Astrocyte (in vitro differentiated cells and primary cell): Measurements from ENCODE around the gene RBPJ.

ENCODE experiments used
- EZH2 ChIP-seq: IDR thresholded peaks from 2 replicates; pipeline ENCODE4 v1.6.1; 2012; ENCODE audit warnings: mild to moderate bottlenecking, low read length, inconsistent platforms; ENCODE audit not compliant: insufficient read depth
- TF ChIP-seq, protein P1 (sequence below): IDR thresholded peaks from 2 replicates; pipeline ENCODE4 v1.5.1; 2011; ENCODE audit warnings: low read depth, mild to moderate bottlenecking, inconsistent platforms, low read length, moderate library complexity; ENCODE audit not compliant: insufficient read depth

DNA sequence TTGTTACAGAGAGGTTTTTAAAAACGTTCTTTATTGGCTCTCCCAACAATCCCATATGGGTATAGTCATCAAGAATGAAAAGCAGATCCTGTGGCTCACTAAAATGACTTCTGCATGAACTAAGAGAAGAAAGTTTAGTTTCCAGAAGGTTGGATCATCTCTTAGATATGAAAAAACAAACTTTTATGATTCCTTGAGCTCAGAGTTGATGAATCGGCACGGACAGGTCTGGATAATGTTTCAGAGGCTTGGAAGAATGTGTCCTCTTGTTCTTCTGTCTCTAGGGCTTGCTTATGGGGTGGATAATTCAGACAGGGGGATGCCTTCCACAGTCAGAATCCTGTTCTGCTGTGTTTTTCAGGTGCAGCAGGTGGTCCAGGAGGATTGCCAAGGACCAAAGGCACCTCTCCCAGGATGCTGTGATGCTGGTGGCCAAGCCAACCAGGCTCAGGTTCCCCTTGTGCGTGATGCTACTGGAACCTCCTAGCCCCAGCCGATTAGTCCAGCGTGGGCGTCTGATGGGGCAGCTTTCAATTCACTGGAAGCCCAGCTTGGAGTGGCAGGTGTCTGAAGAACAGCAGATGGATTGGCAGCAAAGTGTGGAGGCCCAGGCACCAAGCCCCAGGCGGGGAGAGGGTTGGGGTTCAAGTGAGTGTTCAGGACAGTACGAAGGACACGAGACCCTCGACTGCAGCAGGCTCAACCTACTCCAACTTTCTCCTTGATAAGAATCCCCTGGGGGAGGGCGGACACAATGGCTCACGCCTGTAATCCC, 139.1 kb downstream of the RBPJ start:
- TF ChIP-seq, protein P1, sequence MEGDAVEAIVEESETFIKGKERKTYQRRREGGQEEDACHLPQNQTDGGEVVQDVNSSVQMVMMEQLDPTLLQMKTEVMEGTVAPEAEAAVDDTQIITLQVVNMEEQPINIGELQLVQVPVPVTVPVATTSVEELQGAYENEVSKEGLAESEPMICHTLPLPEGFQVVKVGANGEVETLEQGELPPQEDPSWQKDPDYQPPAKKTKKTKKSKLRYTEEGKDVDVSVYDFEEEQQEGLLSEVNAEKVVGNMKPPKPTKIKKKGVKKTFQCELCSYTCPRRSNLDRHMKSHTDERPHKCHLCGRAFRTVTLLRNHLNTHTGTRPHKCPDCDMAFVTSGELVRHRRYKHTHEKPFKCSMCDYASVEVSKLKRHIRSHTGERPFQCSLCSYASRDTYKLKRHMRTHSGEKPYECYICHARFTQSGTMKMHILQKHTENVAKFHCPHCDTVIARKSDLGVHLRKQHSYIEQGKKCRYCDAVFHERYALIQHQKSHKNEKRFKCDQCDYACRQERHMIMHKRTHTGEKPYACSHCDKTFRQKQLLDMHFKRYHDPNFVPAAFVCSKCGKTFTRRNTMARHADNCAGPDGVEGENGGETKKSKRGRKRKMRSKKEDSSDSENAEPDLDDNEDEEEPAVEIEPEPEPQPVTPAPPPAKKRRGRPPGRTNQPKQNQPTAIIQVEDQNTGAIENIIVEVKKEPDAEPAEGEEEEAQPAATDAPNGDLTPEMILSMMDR, result no peak
- TF ChIP-seq EZH2, result no peak
